Stimulated activated CD8-positive, alpha-beta memory T cell treated with anti-CD3 and anti-CD28 coated beads, Interleukin-15, amount 100 ng/mL, for 1 hour (primary cell): ENCODE data around the gene SLCO2B1.

Experiments used
- DNase-seq: peaks from one replicate; pipeline ENCODE4 v3.0.0-alpha.2; 2020; ENCODE audit warnings: low read depth

SLCO2B1 gene

GRCh38 chr11:75145196-75145971, 5.5 kb upstream of the SLCO2B1 start:
- DNase-seq: no peak

- DNase-seq: no peak
Observed at GRCh38 chr11:75145972-75146519, 4.9 kb upstream of the SLCO2B1 start.

DNA sequence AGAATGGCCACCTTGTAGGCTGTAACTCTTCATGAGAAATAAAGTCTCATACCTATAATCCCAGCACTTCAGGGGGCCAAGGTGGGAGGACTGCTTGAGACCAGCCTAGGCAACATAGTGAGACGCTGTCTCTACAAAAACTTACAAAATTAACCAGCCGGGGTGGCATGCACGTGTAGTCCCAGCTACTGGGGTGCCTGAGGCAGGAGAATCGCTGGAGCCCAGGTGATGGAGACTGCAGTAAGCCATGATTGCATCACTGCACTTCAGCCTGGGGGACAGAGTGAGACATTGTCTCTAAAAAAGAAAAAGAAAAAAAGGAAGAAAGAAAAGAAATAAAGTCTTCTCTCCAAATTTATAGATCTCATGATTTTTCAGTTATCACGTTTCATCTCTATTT, 4.2 kb upstream of the SLCO2B1 start:
- no peak for DNase-seq

- DNase-seq: no peak
Observed at GRCh38 chr11:75147191-75147874, 3.6 kb upstream of the SLCO2B1 start.

GRCh38 chr11:75147875-75148263, 3.0 kb upstream of the SLCO2B1 start:
- no peak for DNase-seq

DNA sequence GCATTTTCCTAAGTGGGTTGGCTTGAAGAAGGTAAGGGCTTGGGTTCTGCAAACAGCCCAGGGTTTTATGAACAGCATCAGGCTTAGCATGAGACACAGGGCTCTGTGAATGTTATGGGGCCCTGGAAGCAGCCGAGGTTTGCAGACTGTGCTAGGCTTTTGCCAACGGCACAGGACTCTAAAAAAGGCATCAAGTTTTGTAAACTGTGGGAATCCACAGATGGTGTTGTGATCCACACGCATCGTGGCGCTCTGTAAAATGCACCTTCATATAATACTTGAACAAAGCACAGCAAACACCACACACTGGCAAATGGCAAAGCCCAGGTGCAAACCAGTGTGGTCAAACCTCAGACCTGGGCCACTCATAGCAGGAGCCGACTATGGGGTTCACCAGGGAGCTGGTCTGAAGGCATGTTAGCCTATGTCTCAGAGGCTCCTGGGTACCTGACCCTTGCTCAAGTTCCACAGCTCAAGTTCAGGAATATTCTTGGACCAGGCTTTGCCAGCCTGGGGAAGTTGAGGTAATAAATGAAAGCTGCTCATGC, 2.4 kb upstream of the SLCO2B1 start:
- DNase-seq: no peak

DNA sequence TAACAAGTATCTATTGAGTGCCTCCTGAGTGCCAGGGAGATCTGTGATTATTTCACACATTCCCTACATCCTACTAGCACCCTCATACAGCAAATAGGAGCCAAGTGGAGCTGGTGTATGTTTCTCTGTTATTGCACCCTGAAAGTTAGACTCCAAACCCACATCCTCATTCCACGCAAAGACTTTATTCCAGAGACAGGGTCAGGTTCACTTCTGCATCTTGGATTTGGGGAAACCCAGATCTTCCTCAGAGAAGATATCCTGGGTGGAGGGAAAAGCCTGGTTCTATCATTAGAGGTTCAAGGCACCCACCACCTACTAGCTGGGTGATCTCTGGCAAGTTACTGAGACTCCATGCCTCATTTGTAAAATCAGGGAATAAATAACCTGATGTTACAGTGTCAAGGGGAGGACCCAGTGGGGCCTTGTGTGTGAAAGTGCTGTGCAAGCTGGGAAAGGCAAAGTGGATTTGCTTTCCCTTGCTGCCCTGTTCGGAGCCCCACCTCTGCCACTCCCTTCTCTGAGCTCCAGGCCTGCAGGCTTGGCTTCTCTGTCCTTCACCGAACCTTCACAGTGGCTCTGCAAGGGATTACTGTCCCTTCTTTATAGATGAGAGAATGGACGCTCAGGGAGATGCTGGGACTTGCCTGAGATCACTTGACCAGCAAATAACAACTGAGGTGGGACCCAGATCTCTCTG, 991 bp upstream of the SLCO2B1 start:
- no peak for DNase-seq

- DNase-seq: no peak
Observed at GRCh38 chr11:75151346-75152047, 590 bp downstream of the SLCO2B1 start.

- DNase-seq: no peak
Observed at GRCh38 chr11:75152090-75152489, 1.2 kb downstream of the SLCO2B1 start.

DNA sequence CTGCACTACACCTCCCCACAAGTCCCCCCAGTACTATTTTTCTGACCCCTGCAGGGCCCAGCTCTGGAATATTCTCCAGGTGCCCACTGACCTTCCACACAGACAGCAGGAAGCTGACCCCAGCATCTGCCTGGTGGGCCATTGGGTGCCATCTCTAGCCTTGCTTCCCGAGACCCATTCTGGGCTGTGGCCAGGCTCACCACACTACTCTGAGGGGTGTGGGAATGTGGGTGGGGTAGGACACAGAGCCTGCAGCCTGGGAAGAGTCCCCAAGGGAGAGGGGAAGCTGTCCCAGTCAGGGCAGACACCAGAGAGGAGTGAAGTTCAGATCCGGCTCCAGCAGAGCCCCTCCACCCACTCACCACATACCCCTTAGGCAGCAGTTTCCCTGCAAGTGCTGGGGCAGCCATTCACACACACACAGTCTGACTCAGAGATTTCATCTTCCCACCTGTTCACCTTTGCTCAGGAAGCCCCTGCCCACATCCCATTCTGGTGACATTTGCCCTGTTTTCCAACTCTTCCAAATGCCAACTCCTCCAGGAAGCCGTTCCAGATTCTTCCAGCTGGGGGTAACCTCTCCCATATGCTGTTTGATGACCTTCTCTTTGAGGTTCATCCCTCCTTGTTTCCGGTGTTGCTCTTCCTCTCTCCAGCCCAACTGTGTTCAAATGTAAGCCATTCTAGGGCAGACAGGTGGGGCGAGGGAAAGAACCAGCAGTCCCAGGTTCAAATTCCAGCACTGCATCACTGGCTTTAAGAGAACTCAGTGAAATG, 1.9 kb downstream of the SLCO2B1 start:
- no peak for DNase-seq

DNA sequence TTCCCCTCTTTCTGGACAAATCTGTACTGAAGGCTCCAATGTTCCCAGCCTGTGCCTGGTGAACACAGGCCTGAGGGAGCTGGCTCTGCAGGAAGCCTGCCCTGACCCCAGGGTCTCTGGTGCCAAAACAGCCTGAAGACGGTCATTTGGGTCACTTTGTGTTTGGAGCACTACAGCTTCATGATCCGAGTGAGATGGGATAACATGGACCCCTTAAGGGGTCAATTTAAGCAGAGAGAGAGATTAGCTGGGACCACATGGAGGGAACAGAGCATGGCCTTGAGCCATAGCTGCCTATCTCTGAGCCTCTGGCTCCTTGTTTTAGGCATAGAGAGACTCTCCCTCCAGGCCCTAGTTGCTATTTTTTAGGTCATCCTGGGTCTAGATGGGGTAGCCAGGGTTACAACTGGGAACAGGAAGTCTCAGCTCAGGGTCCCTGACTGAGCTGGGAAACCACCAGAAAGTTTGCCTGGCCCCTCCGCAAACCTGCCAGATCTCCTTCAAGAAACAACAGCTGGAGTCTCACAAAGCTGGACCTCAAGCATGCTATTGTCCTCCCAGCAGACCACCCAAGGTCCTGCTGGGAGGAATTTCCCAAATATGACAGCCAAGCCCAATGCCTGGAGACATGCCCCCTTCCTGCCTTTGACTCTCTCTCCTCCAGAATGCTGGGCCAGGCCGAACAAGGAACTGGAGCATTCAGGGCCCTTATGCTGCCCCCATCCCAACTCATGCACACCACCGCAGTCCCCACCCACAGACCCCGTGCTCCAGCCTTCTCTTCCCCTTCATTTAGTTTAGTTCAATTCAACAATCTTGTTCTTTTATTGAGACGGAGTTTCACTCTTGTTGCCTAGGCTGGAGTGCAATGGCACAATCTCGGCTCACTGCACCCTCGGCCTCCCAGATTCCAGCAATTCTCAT, 4.0 kb downstream of the SLCO2B1 start:
- no peak for DNase-seq

- DNase-seq: no peak
Observed at GRCh38 chr11:75155570-75156422, 4.9 kb downstream of the SLCO2B1 start.

GRCh38 chr11:75158241-75158640, 7.3 kb downstream of the SLCO2B1 start:
- no peak for DNase-seq

DNA sequence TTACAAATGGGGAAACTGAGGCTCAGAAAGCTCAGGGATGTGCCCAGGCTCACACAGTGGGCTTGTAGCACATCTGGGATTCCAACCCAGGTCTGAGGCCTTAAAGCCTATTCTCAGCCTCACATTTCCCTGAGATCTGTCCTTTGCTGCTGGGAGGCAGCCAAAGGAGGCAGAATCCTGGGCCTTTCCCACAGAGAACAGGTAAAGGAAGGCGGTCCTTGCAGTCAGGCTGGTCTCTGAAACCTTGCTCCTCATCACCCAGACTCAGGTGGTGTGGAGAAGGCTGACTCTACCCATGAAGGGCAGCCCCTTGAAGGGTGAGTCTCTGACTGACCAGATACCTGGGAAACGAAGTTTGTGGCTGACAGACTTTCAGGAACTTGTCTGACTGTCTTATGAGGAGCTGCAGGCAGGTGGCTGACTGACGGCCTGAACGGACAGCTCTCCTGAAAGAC, 7.8 kb downstream of the SLCO2B1 start:
- no peak for DNase-seq

DNA sequence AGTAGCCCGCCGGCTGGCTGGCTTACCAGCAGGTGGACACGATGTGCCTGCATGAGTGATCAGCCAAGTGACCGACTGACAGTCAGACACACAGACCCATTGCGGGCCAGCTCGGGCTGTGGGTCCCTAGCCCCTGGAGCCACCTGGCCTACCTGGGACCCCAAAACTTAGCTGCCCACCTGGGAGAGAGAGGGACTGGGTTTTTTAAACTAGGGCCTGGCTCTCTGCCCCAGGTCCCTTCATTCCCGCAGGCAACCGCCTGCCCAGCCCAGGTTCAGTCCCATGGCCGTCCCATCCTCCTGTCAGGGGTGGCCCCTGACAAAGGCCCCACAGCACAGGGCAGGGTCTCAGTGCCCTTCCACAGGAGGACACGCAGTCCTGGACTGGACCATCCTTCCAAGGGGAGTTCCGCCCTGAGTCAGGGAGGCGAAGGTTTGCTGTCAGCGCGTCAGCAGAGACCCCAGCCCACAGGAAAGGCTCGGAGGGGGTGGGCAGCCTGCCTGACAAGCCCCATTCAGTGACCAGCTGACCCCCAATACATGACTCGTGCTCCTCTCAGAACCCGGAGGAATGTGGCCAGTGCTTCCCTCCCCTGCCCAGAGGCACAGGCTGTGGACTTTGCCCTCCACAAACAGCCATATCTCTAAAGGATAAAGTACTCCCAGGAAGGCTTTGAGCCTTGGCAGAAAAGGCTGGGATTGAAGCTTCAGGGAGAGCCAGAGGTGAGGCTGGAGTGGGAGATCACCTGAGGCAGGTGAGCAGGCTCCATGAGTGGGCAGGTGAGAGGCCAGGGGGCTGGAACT, 8.4 kb downstream of the SLCO2B1 start:
- DNase-seq: no peak

- DNase-seq: no peak
Observed at GRCh38 chr11:75160220-75160757, 9.4 kb downstream of the SLCO2B1 start.

GRCh38 chr11:75160880-75161279, 10.0 kb downstream of the SLCO2B1 start:
- no peak for DNase-seq
